A673 (cell line): Measurements from ENCODE around the gene HELZ. TPM values are rescaled to one million over a fixed set of nuclear protein-coding genes. Genes with fewer than 3 reads are reported as not detected.

Source experiments
- BruUV-seq: library from RNA; stranded (reverse); fragments of 400-500 nt; replicated peaks from 2 replicates; lab custom pipeline; 2021; lab: Mats Ljungman, UMichigan
- CTCF ChIA-PET: fragments of 300-600 bp; sonication (Branson Sonifier 250); formaldehyde crosslinking; loops from one replicate; lab custom pipeline; 2022; ENCODE audit warnings: antibody characterized with exemption; lab: Charles Lee
- POLR2A ChIA-PET: fragments of 300-600 bp; sonication (Branson Sonifier 250); formaldehyde crosslinking; loops from one replicate; lab custom pipeline; 2022; ENCODE audit warnings: antibody characterized with exemption; ENCODE audit not compliant: low non-redundant PET; lab: Charles Lee
- DNase-seq: peaks from one replicate; pipeline ENCODE4 v3.0.0-alpha.2; 2015; ENCODE audit warnings: low spot score
- H3K27ac ChIP-seq: fragments of 200-600 bp; sonication (generic); 2 replicates; pipeline ENCODE4 v1.5.1; 2016; ENCODE audit warnings: mixed run types, low read depth, mild to moderate bottlenecking, mixed read lengths, antibody characterized with exemption, low read length; ENCODE audit not compliant: poor library complexity, severe bottlenecking
- H3K27me3 ChIP-seq: fragments of 200-600 bp; sonication (generic); replicated peaks from 2 replicates; pipeline ENCODE4 v1.6.1; 2017; ENCODE audit warnings: mixed run types, low read depth, mild to moderate bottlenecking, mixed read lengths, antibody characterized with exemption, low read length; ENCODE audit not compliant: insufficient read depth, poor library complexity
- H3K36me3 ChIP-seq: fragments of 200-600 bp; sonication (generic); 2 replicates; pipeline ENCODE4 v1.6.1; 2016; ENCODE audit warnings: mixed run types, mild to moderate bottlenecking, mixed read lengths, antibody characterized with exemption, low read length; ENCODE audit not compliant: insufficient read depth, poor library complexity, severe bottlenecking
- H3K4me1 ChIP-seq: fragments of 200-600 bp; sonication (generic); 2 replicates; pipeline ENCODE4 v1.6.1; 2017; ENCODE audit warnings: mixed run types, mild to moderate bottlenecking, mixed read lengths, antibody characterized with exemption, low read length; ENCODE audit not compliant: insufficient read depth, poor library complexity, severe bottlenecking
- H3K4me3 ChIP-seq: fragments of 200-600 bp; sonication (generic); 2 replicates; pipeline ENCODE4 v1.5.1; 2016; ENCODE audit warnings: low read depth, mixed run types, mild to moderate bottlenecking, mixed read lengths, low read length; ENCODE audit not compliant: poor library complexity, severe bottlenecking
- H3K9me3 ChIP-seq: fragments of 200-600 bp; sonication (generic); 2 replicates; pipeline ENCODE4 v1.6.1; 2016; ENCODE audit warnings: mixed run types, low read depth, mild to moderate bottlenecking, mixed read lengths, antibody characterized with exemption, low read length; ENCODE audit not compliant: poor library complexity, severe bottlenecking
- CTCF ChIP-seq: fragments of 300-800, 200-600 bp; sonication (generic); conservative IDR thresholded peaks from 2 replicates; pipeline ENCODE4 v1.5.1; 2017; ENCODE audit warnings: low read depth, mild to moderate bottlenecking, antibody characterized with exemption, low read length, moderate library complexity, mixed read lengths
- EZH2 ChIP-seq: fragments of 200-600 bp; sonication (generic); IDR thresholded peaks from 2 replicates; pipeline ENCODE4 v1.6.1; 2017; ENCODE audit warnings: borderline replicate concordance, low read depth, mild to moderate bottlenecking, mixed read lengths, antibody characterized with exemption, low read length; ENCODE audit not compliant: poor library complexity, severe bottlenecking
- intact Hi-C: fragments of 100-400 bp; cut with micrococcal nuclease; formaldehyde crosslinking; loops from one replicate; pipeline ENCODE4 v1.10.0; 2022; ENCODE audit not compliant: unreplicated experiment
- total RNA-seq: library from RNA; stranded (reverse); gene quantifications from 2 replicates; pipeline ENCODE4 v1.2.3, GENCODE V29; 2021

The HELZ gene
- total RNA-seq, 1 experiment from 2014 or later: 57.3 TPM

DNA sequence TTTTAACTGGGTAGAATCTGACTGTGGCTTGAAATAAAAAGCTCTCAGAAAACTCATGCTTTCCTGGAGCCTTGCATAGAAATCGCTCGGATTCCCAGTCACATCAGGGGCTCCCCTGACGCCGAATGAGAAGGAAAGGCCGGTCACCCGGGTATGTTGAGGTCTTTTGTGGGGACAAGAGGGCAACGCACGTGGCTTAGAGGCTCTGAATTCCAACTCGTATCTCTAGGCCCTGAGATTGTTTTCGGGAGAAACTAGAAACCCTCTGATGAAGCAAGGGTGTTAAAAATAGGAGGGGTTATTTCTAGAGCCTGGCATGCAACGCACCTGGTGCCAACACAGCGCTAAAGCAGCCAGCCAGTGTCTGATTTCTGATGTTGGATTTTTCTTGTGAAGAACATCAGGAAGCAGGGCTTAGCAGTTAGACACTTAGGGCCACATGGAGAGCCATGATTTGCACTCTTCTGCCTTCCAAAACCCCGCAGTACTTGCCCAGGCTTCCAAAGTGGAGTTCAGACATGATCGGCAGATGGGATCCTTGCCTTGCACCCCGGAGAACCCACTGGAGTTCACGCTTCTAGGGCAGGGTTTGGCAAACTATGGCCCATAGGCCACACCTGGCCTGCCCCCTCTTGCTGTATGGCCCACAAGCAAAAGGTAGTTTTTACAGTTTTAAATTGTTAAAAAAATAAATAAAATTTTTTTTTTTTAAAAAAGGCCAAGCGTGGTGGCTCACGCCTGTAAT lies 188.1 kb downstream of the HELZ start:
- no peak for DNase-seq
- no peak for TF ChIP-seq EZH2
- ChIA-PET CTCF (no interaction called here), POLR2A (no interaction called here)
- Histone ChIP-seq H3K27me3 (no peaks in the 10 kb centered on the region), H3K9me3 (no peaks in the 10 kb centered on the region), H3K36me3 (no peaks in the 10 kb centered on the region), H3K4me1 (no peaks in the 10 kb centered on the region), H3K27ac (no peak overlapping the region), H3K4me3 (no peak overlapping the region)
- intact Hi-C loops: no loop called here
- no TSS peak for BruUV-seq

DNA sequence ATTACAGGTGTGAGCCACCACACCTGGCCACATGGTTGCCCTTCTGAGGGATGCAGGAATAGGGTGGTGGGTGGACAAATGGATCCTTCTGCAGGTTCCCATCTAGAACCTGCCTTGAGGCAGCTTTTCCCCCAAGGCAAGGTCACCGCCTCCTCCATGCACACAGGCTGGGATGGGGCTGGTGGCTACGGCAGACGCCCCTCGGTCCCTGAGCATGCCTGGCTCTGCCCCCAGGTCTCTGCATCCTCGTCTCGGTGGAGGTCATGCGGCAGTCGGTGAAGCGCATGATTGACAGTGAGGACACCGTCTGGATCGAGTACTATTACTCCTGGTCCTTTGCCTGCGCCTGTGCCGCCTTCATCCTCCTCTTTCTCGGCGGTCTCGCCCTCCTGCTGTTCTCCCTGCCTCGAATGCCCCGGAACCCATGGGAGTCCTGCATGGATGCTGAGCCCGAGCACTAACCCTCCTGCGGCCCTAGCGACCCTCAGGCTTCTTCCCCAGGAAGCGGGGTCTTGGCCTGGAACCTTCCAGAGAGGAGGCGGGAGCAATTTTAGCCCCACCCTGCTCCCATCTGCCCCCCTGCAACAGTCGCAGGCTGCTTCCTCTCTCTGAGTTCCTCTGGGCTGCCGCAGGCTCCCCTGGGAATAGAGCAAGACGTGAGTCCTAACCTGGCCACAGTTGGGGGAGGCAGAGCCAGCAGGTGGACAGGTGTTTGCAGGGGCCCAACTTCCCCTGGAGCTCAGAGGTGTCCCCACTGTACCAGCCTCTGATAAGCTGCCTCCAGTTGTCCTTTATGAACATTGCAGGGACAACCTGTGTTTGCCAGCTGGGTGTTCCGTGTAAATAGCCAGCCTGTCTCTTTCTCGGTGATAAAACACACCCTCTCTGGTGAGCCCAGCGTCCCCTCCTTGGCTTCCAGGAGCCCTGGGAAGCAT lies 188.9 kb downstream of the HELZ start:
- ChIA-PET CTCF (no interaction called here), POLR2A (no interaction called here)
- TF ChIP-seq CTCF (no peak), EZH2 (no peak)
- Histone ChIP-seq H3K9me3 (no peaks in the 10 kb centered on the region), H3K27ac (no peak overlapping the region), H3K27me3 (no peaks in the 10 kb centered on the region), H3K4me1 (no peaks in the 10 kb centered on the region), H3K36me3 (no peaks in the 10 kb centered on the region), H3K4me3 (no peak overlapping the region)
- DNase-seq: no peak
- intact Hi-C loops: no loop called here
- BruUV-seq: no TSS peak

DNA sequence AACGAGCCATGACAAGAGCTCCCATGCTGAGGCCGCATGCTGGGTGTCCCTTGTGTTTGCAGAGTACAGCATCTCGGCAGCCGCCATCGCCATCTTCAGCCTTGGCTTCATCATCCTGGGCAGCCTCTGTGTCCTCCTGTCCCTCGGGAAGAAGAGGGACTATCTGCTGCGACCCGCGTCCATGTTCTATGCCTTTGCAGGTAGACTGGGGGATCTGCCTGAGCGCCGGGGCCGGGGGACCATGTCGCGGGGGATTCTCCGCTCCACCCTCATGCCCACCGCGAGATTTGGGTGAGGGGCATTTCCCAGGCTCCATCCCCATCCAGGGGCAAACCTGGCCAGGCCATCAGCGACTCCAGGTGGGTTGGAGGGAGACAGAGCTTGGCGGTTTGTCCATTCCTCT lies 190.0 kb downstream of the HELZ start:
- intact Hi-C loops: no loop called here
- BruUV-seq: no TSS peak
- no peak for DNase-seq
- CTCF ChIA-PET: no interaction called here
- H3K36me3 ChIP-seq: no peaks in the 10 kb centered on the region
- H3K4me3 ChIP-seq: no peak overlapping the region
- H3K9me3 ChIP-seq: no peaks in the 10 kb centered on the region
- H3K4me1 ChIP-seq: no peaks in the 10 kb centered on the region
- TF ChIP-seq CTCF (no peak), EZH2 (no peak)
- POLR2A ChIA-PET: no interaction called here
- H3K27ac ChIP-seq: no peak overlapping the region
- no peaks in the 10 kb centered on the region for H3K27me3 ChIP-seq
